NCI-H526 (cell line): ENCODE measurements around the gene NXPE3.

ENCODE experiments used
- DNase-seq, 2 experiments: peaks; one replicate each; lab custom pipeline; 2025; lab: John Stamatoyannopoulos, UW

NXPE3 gene

GRCh38 chr3:101803173-101803782, 24.3 kb downstream of the NXPE3 start:
- peak; percentile 47 to 84 for DNase-seq

- DNase-seq = no peak
Observed at GRCh38 chr3:101803939-101804338, 24.9 kb downstream of the NXPE3 start.

GRCh38 chr3:101806491-101806890, 27.5 kb downstream of the NXPE3 start:
- no peak for DNase-seq

- DNase-seq = no peak
Observed at GRCh38 chr3:101807888-101808287, 28.9 kb downstream of the NXPE3 start.

- DNase-seq = peak in 1 of 2 experiments; percentile 41
Observed at GRCh38 chr3:101809178-101810021, 30.4 kb downstream of the NXPE3 start.

GRCh38 chr3:101810022-101810418, 31.0 kb downstream of the NXPE3 start:
- DNase-seq = no peak

GRCh38 chr3:101811875-101812274, 32.9 kb downstream of the NXPE3 start:
- no peak for DNase-seq

GRCh38 chr3:101812895-101813294, 33.9 kb downstream of the NXPE3 start:
- DNase-seq = no peak

GRCh38 chr3:101813817-101814440, 34.9 kb downstream of the NXPE3 start:
- peak; percentile 1 to 32 for DNase-seq

GRCh38 chr3:101814835-101815234, 35.8 kb downstream of the NXPE3 start:
- DNase-seq = no peak

GRCh38 chr3:101816215-101817149, 37.5 kb downstream of the NXPE3 start:
- DNase-seq = no peak

- no peak for DNase-seq
Observed at GRCh38 chr3:101817992-101818391, 39.0 kb downstream of the NXPE3 start.

- no peak for DNase-seq
Observed at GRCh38 chr3:101819649-101820206, 40.7 kb downstream of the NXPE3 start.

- DNase-seq = no peak
Observed at GRCh38 chr3:101821503-101821902, 42.5 kb downstream of the NXPE3 start.

- DNase-seq = no peak
Observed at GRCh38 chr3:101823525-101823924, 44.5 kb downstream of the NXPE3 start.

- no peak for DNase-seq
Observed at GRCh38 chr3:101824702-101825101, 45.7 kb downstream of the NXPE3 start.

- DNase-seq = no peak
Observed at GRCh38 chr3:101825904-101826445, 47.0 kb downstream of the NXPE3 start.

- peak; percentile 42 to 72 for DNase-seq
Observed at GRCh38 chr3:101827211-101828174, 48.5 kb downstream of the NXPE3 start.

- peak; percentile 3 to 4 for DNase-seq
Observed at GRCh38 chr3:101828276-101828675, 49.3 kb downstream of the NXPE3 start.
